NCI-H146 (cell line): ENCODE data around the gene SLC9A3.
A peak's percentile ranks its signal among the peaks of the same experiment; 100 is the strongest.

Experiments
- DNase-seq: peaks from one replicate; lab custom pipeline; 2025; lab: John Stamatoyannopoulos, UW

SLC9A3 gene

DNA sequence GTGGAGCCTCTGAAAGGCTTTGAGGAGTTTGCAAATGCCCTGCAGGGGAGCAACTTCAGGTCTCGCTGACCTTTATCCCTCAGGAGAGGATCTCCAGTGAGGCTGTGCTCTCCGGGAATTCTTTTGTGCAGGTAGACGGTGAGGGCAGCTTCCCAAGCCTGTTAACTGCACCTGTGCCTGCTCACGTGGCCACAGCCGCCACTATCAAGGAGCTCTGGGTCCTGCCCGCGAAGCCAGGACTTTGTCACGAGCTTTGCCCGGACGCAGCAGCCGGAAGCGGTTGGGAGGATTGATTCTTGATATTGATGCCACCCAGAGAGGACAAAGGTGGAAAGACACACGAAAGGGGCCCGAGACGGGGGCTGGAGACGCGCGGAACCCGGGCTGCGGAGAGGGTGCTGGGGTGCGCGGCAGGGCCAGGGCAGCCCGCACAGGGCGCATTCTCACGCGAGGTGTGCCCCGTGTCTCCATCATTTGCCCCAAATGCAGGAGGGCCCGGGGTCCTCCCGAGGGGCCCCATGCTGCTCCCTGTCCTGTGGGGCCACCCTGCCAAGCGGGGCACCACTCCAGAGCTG lies 18.2 kb downstream of the SLC9A3 start:
- DNase-seq: peak; percentile 51

DNA sequence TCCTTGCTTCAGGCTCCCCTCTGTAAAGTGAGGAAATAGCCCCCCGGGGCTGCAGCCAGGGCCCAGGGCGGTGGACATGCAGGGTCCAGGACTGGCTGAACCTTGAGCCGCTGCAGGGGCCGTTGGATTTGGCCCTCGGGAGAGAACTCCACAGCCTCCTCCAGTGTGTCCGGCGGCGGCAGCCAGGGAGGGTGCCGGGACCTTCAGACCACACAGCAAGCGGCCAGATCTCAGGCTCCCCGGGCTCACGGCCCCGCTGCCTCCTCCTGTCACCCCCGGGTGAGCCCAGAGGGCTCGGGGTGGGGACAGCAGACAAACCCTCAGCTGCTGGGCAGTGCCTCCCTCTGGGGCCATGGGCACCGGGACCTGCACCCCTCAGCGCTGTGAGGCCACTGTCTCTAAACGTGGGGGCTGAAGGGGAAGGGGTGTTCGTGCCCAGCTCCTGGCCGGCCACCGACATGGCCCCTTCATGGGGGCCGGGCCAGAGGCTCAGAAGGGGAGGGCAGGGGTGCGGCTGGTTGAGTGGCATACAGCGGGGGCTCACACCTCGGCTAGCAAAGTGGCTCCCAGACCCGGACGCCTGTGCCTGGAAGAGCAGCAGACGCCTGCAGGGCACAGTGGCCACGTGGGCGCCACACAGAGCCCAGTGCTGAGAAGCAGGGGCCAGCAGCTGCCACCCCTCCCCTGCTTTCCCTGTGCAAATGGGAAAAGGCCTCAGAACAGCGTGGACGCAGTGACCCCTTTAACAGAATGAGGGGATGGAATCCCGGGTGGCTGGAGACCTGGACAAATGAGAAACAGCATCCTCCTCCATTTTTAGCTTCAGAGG lies 19.7 kb downstream of the SLC9A3 start:
- no peak for DNase-seq

DNA sequence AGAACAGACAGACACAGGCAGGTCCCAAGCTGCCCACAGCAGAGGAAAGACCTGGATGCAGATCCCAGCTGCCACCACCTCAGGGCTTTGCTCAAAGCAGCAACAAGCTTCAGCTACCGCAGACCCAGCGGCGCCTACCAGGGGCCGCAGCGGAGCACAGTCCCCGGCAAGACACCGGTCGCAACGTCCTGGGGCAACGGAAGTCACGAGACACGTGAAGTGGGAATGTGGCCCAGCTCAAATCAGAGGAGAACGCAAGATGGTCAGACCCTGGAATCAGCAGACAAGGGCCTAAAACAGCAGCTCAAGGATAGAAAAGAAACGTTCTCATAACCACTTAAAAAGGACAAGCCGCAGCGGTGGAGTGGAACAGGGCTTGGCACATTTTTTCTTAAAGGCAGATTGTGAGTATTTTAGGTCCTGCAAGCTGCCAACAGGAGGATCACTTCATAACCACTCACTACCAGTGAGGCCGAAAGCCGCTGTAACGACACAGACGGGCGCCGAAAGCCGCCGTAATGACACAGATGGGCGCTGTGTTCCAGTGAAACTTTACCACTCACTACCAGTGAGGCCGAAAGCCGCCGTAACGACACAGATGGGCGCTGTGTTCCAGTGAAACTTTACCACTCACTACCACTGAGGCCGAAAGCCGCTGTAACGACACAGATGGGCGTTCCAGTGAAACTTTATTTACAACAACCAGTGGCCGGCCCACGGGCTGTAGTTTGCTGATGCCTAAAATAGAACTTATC lies 21.7 kb downstream of the SLC9A3 start:
- DNase-seq: no peak

DNA sequence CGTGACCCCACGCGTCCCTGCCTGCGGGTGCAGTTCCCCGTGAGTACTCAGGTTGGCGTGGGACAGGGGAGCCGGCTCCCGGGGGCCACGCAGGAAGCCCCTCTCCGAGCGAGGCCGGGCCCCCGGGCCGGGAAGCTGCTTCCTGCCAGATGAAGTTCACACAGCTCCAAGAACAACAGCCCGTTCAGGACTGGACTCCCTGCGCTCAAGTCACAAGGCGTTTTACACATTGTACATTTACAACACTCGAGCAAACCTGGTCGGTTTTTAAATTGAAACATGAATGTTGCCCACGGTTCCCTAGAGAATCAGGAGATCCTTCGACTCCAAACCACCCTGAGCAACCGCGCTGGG lies 22.4 kb downstream of the SLC9A3 start:
- no peak for DNase-seq

DNA sequence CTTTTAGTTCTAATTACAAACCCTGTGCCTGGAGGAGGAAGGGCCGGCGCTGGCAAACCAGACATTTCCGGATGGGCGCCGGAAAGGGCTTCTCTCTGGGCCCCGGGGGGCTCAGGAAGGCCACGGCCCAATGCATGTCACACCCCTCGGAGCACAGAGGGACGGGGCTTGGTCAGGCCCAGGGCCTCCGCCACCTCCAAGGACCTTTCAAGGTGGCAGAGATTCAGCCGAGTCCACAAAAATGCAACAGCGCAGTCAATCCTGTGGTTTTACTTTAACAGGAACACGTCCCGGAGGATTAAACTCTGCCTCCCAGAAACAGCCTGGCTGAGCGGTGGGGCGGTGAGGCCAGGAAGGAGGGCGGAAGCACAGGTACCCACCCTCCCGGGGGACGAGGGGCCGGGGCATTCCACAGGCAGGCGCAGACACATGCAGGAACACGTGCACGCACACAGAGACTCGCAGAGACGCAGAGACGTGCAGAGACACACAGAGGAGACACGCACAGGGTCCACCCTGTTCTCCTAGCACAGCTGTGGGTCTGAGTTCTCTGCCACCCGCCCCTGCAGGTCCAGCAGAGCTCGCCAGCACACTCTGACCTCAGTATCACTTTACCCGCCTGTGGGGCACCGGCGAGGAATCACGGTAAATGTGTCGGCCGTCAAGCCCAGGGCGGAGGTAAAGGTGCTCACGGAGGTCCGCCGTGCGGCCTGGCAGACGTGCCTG lies 23.0 kb downstream of the SLC9A3 start:
- no peak for DNase-seq

DNA sequence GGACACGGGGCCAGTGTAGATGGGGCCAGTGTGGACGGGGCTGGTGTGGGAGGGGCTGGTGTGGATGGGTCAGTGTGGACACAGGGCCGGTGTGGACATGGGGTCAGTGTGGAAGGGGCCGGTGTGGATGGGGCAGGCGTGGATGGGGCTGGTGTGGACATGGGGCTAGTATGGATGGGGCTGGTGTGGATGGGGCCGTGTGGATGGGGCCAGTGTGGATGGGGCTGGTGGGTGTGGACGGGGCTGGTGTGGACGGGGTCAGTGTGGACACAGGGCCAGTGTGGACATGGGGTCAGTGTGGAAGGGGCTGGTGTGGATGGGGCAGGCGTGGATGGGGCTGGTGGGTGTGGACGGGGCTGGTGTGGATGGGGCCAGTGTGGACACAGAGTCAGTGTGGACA lies 23.8 kb downstream of the SLC9A3 start:
- no peak for DNase-seq

DNA sequence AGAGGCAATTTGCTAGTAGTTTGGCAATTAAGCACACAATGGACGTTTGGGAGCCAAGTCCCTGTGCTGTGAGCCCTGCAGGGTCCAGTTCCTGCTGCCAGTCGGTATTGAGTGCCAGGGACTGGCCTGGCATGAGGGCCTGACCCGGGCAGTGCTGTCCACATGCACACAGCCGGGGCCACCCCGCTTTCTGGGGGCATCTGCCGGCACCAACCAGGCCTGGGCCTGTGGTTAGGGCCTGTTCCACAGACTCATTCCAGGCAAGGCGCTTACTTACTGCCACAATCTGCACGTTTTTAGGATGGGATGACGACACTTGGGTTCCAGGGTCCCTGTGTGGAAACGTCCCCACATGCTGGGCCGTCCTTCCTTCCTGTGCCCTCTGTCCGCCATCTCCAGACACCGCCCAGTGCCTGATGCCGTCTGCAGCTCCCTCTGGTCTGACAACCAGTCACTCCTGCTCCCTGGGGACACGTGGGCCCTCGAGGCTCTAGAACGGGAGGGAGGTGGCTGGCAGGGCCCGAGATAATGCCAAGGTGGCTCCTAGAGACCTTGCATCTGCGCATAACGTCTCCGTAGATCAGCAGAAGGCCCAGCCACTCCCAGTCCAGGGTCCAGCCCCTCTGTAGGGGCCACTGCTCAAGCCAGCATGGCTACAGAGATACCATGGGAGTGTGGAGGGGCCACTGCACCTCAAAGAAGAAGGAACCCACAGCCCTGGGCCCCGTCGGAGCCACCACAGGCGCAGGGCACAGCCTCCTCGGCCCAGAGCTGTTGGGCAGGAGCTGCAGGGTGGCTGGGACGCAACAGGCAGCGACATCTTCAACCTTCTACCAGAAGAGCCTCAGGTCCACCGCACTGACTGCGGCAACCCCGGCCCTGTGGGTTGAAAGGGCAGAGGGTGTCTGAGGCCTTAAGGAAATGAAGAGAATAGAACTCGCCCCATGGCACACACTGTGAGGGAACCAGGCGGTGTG lies 24.7 kb downstream of the SLC9A3 start:
- no peak for DNase-seq

DNA sequence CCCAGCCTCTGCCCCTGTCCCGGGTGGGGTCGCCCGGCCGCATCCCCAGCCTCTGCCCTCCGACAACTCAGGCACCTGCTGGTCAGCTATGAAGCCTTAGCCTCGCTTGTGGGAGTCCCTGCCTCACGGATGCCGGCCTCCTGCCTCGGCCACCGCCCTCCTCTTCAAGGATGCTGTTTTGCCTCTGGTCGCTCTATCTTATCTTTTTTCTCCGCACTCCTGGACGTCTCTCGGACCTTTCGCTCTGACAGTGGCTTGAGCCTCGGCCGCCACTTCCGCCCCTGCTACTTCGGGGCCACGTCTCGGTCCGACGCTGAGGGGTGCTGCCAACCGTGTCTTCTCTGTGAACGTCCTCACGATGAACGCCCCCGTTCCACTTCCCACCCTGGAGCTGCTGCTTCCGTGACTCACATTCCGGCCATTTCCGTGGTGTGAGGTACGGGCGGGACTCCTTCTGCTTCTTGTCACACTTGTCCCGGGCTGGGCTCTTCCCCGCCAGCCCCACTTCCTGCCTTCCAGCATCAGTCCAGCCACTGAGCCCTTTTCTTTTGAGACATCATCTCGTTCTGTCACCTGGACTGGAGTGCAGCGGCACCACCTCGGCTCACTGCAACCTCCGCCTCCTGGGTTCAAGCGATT lies 26.3 kb downstream of the SLC9A3 start:
- DNase-seq: no peak

DNA sequence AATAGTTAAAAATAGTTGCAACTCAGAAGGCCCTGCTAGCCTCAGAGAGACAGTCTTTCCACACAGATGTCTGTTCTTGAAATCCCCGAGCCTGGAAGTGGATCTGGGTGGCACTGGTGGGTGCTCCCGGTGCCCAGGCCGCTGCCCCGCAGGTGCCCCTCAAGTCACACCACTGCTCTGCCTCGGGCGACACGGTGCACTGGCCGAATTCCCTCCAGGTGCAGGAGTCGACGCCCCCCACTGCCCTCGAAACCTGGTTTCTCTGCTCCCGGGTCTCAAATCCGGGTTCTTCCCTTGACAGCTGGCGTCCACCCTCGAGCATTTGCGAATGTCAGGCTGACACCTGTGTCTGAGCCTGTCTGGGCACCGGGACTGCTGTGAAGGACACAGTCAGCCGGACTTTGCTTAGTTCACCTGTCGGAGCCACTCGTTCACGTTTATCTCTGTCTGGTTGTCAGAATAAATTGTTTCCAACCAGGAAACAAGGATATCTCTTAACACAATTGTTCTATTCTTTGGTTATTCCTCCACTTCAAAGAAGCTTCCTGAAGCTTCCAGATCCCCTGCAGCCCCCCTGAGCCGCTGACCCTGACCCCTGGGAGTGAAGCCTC lies 27.1 kb downstream of the SLC9A3 start:
- DNase-seq: no peak

DNA sequence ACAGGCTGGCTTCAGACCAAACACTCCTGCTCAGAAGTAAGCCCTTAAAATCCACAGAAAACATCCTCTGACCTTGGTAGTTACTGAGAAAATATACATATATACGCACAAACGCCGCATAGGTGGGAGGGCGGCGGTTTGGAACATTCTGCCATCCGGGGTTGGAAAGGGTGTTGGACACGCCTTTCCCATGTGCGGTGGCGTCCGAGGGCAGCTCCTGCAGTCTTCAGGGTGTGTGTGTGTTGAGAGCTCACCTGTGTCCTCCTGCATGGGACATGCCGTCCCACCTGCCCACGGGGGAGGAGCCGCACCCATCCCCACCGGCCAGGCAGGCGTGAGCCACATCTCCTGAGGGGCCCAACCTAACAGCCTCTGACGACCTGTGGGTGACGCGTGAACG lies 28.2 kb downstream of the SLC9A3 start:
- DNase-seq: no peak

DNA sequence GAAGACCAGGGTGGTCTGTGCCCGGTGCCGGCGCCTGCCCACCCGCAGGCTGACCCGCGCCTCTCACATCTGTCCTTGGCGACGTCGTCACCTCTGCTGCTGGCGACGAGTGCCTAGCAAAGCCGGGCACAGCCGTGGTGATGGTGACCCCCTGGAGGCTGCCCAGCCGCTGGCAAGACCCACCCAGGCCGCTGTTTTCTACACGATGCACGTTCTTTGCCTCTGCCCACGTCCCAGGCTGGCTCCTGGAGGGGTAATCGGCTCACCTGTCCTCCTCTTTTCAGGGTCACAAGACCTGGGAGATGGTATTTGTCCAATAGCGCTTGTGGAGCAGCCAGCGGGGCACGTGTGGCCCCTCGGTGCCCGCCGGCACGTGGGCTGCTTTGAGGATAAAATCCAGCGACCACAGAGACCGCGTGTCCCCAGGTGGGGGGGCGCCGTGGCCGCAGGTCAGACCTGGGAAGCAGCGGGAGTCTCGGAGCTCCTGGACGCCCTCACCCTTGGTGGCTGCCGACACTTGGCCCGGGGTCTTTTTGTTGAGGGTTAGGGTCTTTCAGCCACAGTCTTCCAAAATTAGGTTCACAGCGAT lies 29.5 kb downstream of the SLC9A3 start:
- no peak for DNase-seq

DNA sequence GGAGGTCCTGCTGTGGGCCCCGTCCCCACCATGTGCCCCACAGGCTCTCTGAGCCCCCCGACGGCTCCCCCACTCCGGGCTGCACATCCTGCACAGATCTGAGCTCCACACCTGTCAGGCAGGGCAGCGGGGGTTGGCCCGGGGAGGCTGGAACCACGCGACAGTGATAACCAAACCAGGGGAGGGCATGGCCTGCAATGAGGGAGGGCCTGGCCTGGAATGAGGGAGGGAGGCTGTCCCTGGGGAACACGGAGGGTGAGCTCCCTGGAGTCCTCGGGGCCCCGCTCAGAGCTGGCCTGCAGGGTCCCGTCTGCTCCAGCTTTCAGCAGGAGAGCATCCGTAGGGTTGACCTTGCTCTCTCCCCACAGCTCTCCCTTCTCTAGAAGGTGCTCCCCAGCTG lies 30.5 kb downstream of the SLC9A3 start:
- DNase-seq: no peak

DNA sequence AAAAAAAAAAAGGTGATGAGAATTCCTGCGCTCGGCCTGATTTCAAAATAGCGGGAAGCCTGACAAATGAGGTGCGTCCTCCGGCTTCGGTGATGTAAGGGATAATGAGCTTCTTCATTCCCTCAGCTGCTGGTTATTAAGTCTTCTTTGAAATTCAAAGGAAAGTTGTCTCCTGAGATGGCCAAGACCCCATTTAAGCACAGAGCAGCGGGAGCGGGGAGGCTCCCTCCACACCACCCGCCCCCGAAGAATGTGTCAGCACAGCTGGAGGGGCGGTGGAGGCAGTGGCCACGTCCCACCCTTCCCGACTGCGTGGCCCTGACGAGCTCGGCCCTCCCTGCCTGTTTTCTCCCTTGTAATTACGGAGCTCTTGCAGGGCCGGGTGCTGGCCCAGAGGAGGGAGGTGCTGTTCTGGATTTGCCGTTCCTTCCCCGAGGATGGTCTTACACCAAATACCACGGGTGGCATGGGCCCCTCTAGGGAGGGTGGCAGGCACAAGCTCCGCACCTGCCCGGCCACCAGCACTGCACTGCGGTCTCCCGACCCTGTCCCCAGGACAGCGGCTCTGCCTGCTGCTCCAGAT lies 31.0 kb downstream of the SLC9A3 start:
- DNase-seq: no peak

DNA sequence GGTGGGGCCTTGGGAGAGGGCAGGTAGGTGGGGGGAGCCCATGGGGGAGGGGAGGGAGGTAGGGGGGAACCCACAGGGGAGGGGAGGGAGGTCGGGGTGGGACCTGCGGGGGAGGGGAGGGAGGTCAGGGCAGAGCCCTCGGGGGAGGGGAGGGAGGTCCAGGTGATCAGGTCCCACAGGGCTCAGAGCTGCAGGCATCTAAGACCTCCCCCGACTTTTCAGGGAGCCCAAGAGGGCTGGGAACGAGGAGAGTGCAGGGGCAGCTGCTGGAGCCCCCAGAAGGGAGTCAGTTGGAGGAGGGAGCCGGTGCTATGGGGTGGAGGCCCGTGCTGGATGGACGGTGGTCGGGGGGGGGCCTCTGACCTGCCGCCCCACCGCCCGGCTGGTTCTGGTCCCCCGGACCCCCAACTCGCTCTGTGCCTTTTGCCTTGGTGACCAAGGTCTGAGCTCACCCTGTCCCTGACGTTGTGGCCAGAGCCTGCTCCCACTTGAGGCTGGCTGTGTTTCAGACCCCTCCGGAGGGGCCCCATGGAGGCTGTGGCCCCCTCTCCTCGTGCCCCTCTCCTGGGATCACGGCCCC lies 31.8 kb downstream of the SLC9A3 start:
- no peak for DNase-seq

DNA sequence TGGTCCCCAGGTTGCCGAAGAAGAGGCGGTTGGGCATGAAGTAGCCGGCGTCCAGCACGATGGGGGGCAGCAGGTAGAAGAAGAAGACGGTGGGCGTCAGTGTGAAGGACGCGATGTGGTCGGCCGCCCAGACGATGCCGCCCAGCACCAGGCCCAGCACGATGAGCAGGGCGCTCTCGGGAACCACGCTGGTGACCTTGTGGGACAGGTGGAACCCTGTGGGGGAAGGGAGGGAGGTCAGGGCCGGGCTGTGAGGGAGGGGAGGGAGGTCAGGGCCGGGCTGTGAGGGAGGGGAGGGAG lies 32.4 kb downstream of the SLC9A3 start:
- DNase-seq: no peak

DNA sequence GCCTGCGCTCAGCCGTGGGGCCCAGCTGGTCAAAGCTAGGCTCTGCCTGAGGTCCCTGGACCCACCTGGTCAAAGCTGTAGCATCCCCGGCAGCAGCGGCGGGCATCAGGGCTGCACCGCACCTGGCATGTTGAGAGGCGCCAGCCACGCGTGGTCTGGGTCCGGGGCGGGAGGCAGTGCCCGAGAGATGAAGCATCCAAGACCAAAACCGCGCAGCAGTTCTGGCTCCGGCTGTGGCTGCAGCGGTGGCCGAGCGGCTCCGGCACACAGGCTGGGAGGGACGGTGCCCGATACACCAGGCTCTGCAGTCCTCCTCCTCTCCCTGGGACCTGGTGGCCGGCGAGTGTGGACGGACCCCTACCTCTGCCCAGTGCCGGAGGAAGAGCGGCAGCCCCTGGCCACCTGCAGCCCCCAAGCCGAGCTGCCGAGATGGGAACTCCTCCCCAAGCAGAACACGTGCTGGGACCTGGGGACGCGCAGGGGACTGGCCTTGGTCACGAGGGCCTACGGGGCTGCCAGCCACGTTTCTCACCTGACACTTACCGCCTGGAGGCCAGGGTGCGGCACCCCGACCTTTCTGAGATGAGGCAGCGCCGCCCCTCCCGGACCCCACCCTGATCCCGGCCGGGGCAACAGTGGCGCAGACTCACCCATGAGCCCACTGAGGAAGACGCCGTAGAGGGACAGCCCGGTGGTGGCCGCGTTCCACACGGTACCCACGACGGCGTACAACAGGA lies 33.0 kb downstream of the SLC9A3 start:
- DNase-seq: no peak

DNA sequence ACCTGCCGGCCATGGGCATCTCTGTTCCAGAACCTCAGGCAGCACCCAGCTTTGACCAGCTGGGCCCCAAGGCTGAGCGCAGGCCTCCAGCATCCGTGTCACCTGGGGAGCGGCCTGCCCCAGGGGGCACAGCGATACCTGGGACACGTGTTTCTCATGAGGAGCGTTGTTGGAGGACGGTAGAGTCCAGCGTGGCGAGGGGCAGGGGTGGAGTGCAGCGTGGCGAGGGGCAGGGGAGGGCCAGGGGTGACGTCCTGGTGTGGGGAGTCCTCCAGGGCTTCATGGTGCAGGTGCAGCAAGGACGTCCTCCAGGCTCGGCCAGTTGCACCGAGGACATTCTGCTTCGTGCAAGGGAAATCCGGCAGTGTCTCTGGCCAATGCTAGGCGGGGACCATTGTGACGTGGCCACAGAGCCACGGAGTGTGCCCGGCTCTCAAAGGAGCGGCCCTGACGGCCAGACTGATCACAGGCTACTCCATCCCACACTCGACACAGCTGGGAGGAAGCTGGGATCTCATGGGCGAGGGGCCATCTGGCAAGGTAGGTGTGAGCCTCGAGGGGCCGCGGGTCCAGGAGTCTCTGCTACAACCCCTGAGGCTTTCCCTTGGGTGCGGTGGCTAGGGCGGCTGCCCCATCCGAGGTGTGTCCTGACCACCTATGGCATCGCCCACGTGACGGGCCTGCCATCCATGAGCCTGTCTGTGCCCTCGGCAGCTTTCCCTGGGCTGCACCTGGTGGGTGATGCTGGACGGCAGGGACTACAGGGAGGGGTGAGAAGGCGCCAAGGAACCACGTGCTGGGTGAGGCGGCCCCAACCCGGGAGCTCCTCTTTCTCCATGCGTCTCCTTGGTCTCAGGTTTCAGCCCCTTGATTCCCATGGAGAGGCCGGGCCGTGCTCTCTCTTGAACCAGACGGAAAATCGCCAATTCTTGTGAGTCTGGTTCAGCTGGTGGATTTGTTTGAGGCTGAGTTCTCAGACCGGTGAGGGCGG lies 33.8 kb downstream of the SLC9A3 start:
- DNase-seq: peak; percentile 43

DNA sequence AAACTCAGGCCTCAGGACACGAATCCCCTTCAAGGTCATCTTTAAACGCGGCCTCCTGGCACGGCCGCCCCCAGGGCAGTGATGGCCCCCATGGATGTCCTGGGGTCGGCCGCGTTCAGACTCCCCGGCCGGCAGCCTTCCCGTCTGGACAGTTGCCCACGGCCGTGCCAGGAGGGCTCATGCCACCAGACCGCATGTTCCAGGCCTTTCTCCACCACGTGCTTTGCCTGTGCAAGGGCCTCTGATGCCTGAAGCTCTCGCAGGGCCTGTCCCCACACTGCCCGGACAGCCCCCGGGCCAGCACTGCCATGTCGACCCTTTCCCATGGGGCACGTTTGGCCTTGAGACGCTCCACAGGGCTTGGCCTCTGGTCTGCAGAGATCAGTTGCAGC lies 34.6 kb downstream of the SLC9A3 start:
- DNase-seq: no peak
